SK-N-SH (cell line): ENCODE measurements around the gene SIGLEC6. TPM values are rescaled to one million over a fixed set of nuclear protein-coding genes. Genes with fewer than 3 reads are reported as not detected.
A peak's percentile ranks its signal among the peaks of the same experiment; 100 is the strongest.

Experiments used
- CTCF ChIA-PET: fragments of 300-600, 350-600 bp; formaldehyde crosslinking; extraction: SDS; loops from one replicate; lab custom pipeline; 2021; lab: Yijun Ruan, JAX
- POLR2A ChIA-PET: fragments of 350-600 bp; sonication (Branson Sonifier 250); formaldehyde crosslinking; extraction: SDS; loops from one replicate; lab custom pipeline; 2020; ENCODE audit warnings: antibody characterized with exemption, inconsistent platforms; lab: Yijun Ruan, JAX
- DNase-seq: peaks from one replicate; pipeline ENCODE4 v3.0.0; 2012
- H2AFZ ChIP-seq: fragments of 200-600 bp; sonication (generic); 2 replicates; pipeline ENCODE4 v1.8.1; 2016; ENCODE audit warnings: antibody characterized with exemption, mild to moderate bottlenecking, low read depth
- H3F3A ChIP-seq: fragments of 200-600 bp; sonication (generic); replicated peaks from 2 replicates; pipeline ENCODE3; 2016; ENCODE audit warnings: antibody characterized with exemption, mild to moderate bottlenecking; ENCODE audit not compliant: insufficient read depth
- H3K27ac ChIP-seq, 2 experiments: fragments of 200-500 bp in 1 of 2; fragments of 200-600 bp in 1 of 2; sonication (Bioruptor generic) in 1 of 2; sonication (generic), shearing (Covaris generic) in 1 of 2; 2 replicates each; pipeline versions ENCODE4 v1.5.1 to v1.6.1; 2014 to 2016; ENCODE audit warnings: low read depth in 2 of 2, inconsistent platforms in 1 of 2, low read length in 1 of 2, mild to moderate bottlenecking in 1 of 2, mixed read lengths in 1 of 2
- H3K27me3 ChIP-seq: fragments of 200-600 bp; sonication (generic), shearing (Covaris generic); 2 replicates; pipeline ENCODE4 v1.6.1; 2016; ENCODE audit warnings: mixed run types; ENCODE audit not compliant: insufficient read depth
- H3K36me3 ChIP-seq, 2 experiments: fragments of 200-500 bp in 1 of 2; fragments of 200-600 bp in 1 of 2; sonication (Bioruptor generic) in 1 of 2; sonication (generic) in 1 of 2; replicated peaks in 1 of 2; 2 replicates each; pipeline versions ENCODE3 to v1.5.1; 2014 to 2016; ENCODE audit warnings: low read length in 1 of 2, mild to moderate bottlenecking in 1 of 2; ENCODE audit not compliant: insufficient read depth in 2 of 2, control insufficient read depth in 1 of 2
- H3K4me1 ChIP-seq, 2 experiments: fragments of 200-500 bp in 1 of 2; fragments of 200-600 bp in 1 of 2; sonication (Bioruptor generic) in 1 of 2; sonication (generic), shearing (Covaris generic) in 1 of 2; 2 replicates each; pipeline versions ENCODE4 v1.5.1 to v1.6.1; 2014 to 2016; ENCODE audit warnings: low read depth in 1 of 2, low read length in 1 of 2, mixed run types in 1 of 2; ENCODE audit not compliant: insufficient read depth in 2 of 2, control insufficient read depth in 1 of 2
- H3K4me2 ChIP-seq: fragments of 200-600 bp; sonication (generic), shearing (Covaris generic); 2 replicates; pipeline ENCODE4 v1.6.1; 2017; ENCODE audit warnings: mixed run types
- H3K4me3 ChIP-seq, 2 experiments: fragments of 200-500 bp in 1 of 2; fragments of 200-600 bp in 1 of 2; sonication (Bioruptor generic) in 1 of 2; sonication (generic), shearing (Covaris generic) in 1 of 2; 2 replicates each; pipeline versions ENCODE4 v1.5.1 to v1.8.1; 2014 to 2016; ENCODE audit warnings: low read depth in 2 of 2, inconsistent platforms in 1 of 2, low read length in 1 of 2, mild to moderate bottlenecking in 1 of 2, mixed read lengths in 1 of 2, moderate library complexity in 1 of 2
- H3K79me2 ChIP-seq: fragments of 200-600 bp; sonication (generic); 2 replicates; pipeline ENCODE4 v1.8.1; 2017; ENCODE audit warnings: mild to moderate bottlenecking; ENCODE audit not compliant: insufficient read depth
- H3K9ac ChIP-seq: fragments of 200-600 bp; sonication (generic); 2 replicates; pipeline ENCODE4 v1.6.1; 2017; ENCODE audit warnings: mixed run types
- H3K9me2 ChIP-seq: fragments of 200-600 bp; sonication (generic); 2 replicates; pipeline ENCODE4 v1.6.1; 2017; ENCODE audit warnings: mixed run types
- H3K9me3 ChIP-seq: fragments of 200-600 bp; sonication (generic); 2 replicates; pipeline ENCODE4 v1.6.1; 2017; ENCODE audit warnings: mixed run types, mild to moderate bottlenecking, moderate library complexity
- H4K20me1 ChIP-seq: fragments of 200-600 bp; sonication (generic); 2 replicates; pipeline ENCODE4 v1.6.1; 2017; ENCODE audit warnings: mild to moderate bottlenecking, mixed run types; ENCODE audit not compliant: insufficient read depth
- CHD2 ChIP-seq: fragments of 150-350 bp; IDR thresholded peaks from 2 replicates; pipeline ENCODE4 v1.6.1; 2018; ENCODE audit warnings: low read length; ENCODE audit not compliant: partially characterized antibody
- EP300 ChIP-seq, 2 experiments: IDR thresholded peaks; 2 replicates each; pipeline versions ENCODE4 v1.4.0 to v1.6.1; 2012; ENCODE audit warnings: borderline replicate concordance in 1 of 2, low read depth in 1 of 2, low read length in 1 of 2
- GABPA ChIP-seq: IDR thresholded peaks from 2 replicates; pipeline ENCODE4 v1.4.0; 2012; ENCODE audit warnings: low read depth, mild to moderate bottlenecking
- JUND ChIP-seq: IDR thresholded peaks from 2 replicates; pipeline ENCODE4 v1.4.0; 2012
- MXI1 ChIP-seq: IDR thresholded peaks from 2 replicates; pipeline ENCODE4 v1.6.1; 2012; ENCODE audit warnings: mild to moderate bottlenecking, low read depth, low read length, improper control_type of control experiment
- NRF1 ChIP-seq: IDR thresholded peaks from 2 replicates; pipeline ENCODE4 v1.6.1; 2012; ENCODE audit warnings: low read depth, mild to moderate bottlenecking, low read length
- RAD21 ChIP-seq: IDR thresholded peaks from 2 replicates; pipeline ENCODE4 v1.6.1; 2012; ENCODE audit warnings: mild to moderate bottlenecking, low read length
- RCOR1 ChIP-seq: fragments of 150-350 bp; IDR thresholded peaks from 2 replicates; pipeline ENCODE4 v1.6.1; 2017; ENCODE audit warnings: antibody characterized with exemption, low read length
- TAF1 ChIP-seq: IDR thresholded peaks from 2 replicates; pipeline ENCODE4 v1.6.1; 2012; ENCODE audit warnings: low read depth, mild to moderate bottlenecking, low read length, moderate library complexity, borderline replicate concordance
- TCF12 ChIP-seq: IDR thresholded peaks from 2 replicates; pipeline ENCODE4 v1.4.0; 2012
- TEAD4 ChIP-seq: IDR thresholded peaks from 2 replicates; pipeline ENCODE4 v1.4.0; 2012; ENCODE audit warnings: mild to moderate bottlenecking, borderline replicate concordance; ENCODE audit not compliant: insufficient read depth
- WGBS: methylation state at CpG from one replicate; pipeline ENCODE4 v1.1.6; 2017; ENCODE audit warnings: low lambda C conversion rate; 5-methylcytosine and 5-hydroxymethylcytosine counted together
- polyA plus RNA-seq, 3 experiments: library from polyadenylated mRNA; depleted of rRNA; stranded (reverse); fragments of >200 nt; gene quantifications; 2 replicates each; pipeline ENCODE4 v1.2.3, GENCODE V29; 2012
- TF ChIP-seq, protein P1 (sequence below): IDR thresholded peaks from 2 replicates; pipeline ENCODE4 v1.6.1; 2012; ENCODE audit warnings: mild to moderate bottlenecking, low read depth, low read length, moderate library complexity
- TF ChIP-seq, protein P2 (sequence below): IDR thresholded peaks from 2 replicates; pipeline ENCODE4; 2012

SIGLEC6 gene
- polyA plus RNA-seq, 1 of the 3 experiments (the other 2 are of a cell fraction): not detected

DNA sequence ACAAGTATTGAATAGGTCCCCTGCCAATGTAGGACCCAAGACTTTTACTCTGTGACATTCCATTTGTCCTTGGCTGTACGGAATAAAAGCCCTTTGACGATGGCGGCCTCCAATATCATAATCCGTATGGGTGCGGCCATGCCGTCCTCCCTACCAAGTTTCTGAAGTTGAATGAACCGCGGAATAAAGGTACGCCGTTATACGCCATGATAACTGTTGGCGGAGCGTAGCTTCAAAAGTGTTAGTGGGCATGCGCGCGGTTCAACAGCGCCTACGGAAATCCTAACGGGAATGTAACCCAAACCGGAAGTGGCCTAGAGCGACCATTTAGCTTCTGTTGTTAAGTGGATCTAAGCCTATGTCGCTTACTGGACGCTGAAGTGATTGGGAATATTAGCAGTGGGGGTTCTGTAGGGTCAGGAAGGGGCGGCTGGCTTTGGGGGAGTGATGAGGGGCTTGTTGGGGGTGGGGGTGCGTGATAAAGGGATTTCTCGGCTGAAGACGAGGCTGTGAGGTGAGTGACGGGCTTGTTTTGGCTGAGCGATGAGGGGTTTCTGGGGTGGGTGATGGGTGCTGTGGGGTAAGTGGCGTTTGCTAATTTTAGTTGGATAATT, 39.6 kb upstream of the SIGLEC6 start, which contains the start of gene ZNF175 (continued):
- TF ChIP-seq, protein P1, sequence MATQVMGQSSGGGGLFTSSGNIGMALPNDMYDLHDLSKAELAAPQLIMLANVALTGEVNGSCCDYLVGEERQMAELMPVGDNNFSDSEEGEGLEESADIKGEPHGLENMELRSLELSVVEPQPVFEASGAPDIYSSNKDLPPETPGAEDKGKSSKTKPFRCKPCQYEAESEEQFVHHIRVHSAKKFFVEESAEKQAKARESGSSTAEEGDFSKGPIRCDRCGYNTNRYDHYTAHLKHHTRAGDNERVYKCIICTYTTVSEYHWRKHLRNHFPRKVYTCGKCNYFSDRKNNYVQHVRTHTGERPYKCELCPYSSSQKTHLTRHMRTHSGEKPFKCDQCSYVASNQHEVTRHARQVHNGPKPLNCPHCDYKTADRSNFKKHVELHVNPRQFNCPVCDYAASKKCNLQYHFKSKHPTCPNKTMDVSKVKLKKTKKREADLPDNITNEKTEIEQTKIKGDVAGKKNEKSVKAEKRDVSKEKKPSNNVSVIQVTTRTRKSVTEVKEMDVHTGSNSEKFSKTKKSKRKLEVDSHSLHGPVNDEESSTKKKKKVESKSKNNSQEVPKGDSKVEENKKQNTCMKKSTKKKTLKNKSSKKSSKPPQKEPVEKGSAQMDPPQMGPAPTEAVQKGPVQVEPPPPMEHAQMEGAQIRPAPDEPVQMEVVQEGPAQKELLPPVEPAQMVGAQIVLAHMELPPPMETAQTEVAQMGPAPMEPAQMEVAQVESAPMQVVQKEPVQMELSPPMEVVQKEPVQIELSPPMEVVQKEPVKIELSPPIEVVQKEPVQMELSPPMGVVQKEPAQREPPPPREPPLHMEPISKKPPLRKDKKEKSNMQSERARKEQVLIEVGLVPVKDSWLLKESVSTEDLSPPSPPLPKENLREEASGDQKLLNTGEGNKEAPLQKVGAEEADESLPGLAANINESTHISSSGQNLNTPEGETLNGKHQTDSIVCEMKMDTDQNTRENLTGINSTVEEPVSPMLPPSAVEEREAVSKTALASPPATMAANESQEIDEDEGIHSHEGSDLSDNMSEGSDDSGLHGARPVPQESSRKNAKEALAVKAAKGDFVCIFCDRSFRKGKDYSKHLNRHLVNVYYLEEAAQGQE: 0 out of 2 replicates have a peak, but pooled peaks have one; percentile 32
- no peak for TF ChIP-seq TEAD4
- no peak for TF ChIP-seq JUND
- TF ChIP-seq MXI1: peak; percentile 41; the same call in 1 of the 2 replicates
- no peak; a peak in 1 of 4 replicates for TF ChIP-seq EP300 (IDR thresholded peaks at IDR 0.05; ENCODE audit: borderline replicate concordance in 1 of 2, low read depth in 1 of 2, low read length in 1 of 2)
- TF ChIP-seq RAD21: no peak
- peak; percentile 95 for TF ChIP-seq GABPA
- TF ChIP-seq TCF12: 0 out of 2 replicates have a peak, but pooled peaks have one; percentile 24
- TF ChIP-seq TAF1: peak; percentile 40; the same call in 1 of the 2 replicates
- TF ChIP-seq, protein P2, sequence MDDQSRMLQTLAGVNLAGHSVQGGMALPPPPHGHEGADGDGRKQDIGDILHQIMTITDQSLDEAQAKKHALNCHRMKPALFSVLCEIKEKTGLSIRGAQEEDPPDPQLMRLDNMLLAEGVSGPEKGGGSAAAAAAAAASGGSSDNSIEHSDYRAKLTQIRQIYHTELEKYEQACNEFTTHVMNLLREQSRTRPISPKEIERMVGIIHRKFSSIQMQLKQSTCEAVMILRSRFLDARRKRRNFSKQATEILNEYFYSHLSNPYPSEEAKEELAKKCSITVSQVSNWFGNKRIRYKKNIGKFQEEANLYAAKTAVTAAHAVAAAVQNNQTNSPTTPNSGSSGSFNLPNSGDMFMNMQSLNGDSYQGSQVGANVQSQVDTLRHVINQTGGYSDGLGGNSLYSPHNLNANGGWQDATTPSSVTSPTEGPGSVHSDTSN: no peak

DNA sequence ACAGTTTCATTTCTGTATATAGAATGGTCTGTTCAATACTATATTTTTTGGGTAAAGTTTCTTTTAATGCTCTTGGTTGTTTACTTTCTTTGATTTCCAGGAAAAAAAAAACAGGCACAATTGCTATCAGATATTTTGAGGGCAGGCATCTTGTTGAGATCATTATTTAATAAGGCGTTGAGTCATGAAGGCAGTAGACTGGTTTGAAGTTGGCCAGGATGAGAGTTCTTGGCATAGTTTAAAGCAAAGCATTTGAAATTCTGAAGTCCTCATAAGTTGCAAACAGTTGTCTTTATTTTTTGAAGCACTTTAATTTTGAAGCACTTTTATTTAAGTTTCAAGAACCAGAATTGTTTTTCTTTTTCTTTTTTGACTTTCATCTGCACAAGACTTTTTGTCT, 37.0 kb upstream of the SIGLEC6 start:
- Histone ChIP-seq H3K4me2 (no peak overlapping the region), H3K27me3 (peaks cover 28% of the 10 kb centered on the region; the same call in 1 of the 2 replicates), H3K36me3 (peaks cover 0 to 6% of the 10 kb centered on the region in 2 experiments), H3K4me1 (peaks cover 0 to 13% of the 10 kb centered on the region in 2 experiments; a peak in 2 of 4 replicates), H3K27ac (no peak overlapping the region), H3F3A (peaks cover 10% of the 10 kb centered on the region), H3K9me3 (no peaks in the 10 kb centered on the region; the same call in 1 of the 2 replicates), H2AFZ (no peak overlapping the region), H3K4me3 (no peak overlapping the region), H3K79me2 (peaks cover 23% of the 10 kb centered on the region), H3K9ac (no peak overlapping the region), H4K20me1 (no peaks in the 10 kb centered on the region), H3K9me2 (no peaks in the 10 kb centered on the region)
- WGBS: 0% methylated on average over 1 of the region's 1 CpG
- POLR2A ChIA-PET: no interaction called here
- CTCF ChIA-PET: no interaction called here
- TF ChIP-seq CHD2 (no peak), MXI1 (no peak), RCOR1 (no peak), TEAD4 (no peak), NRF1 (no peak), RAD21 (no peak)
- TF ChIP-seq, protein P1: no peak
- no peak for DNase-seq
